ENCODE measurements around the gene B3GAT2. TPM values are rescaled to one million over a fixed set of nuclear protein-coding genes. Genes with fewer than 3 reads are reported as not detected.

B3GAT2 gene
- total and polyA plus RNA-seq, 2 experiments from 2014 or later: 0.34 TPM; not detected in 1

GRCh38 chr6:70995411-70995810 is 38.6 kb upstream of the B3GAT2 start:
- Histone ChIP-seq H3K36me3 (ENCODE audit: low read depth) (no peaks in the 10 kb centered on the region), H4K20me1 (ENCODE audit: insufficient read depth) (no peaks in the 10 kb centered on the region), H3K9me3 (ENCODE audit: low read depth) (no peaks in the 10 kb centered on the region), H3K4me3 (no peak overlapping the region), H3K9me2 (ENCODE audit: insufficient read depth) (no peaks in the 10 kb centered on the region), H3K27me3 (replicated peaks; ENCODE audit: insufficient read depth) (no peaks in the 10 kb centered on the region), H2AFZ (no peak overlapping the region), H3K4me2 (ENCODE audit: unreplicated experiment) (no peak overlapping the region), H3K27ac (no peak overlapping the region), H3F3A (ENCODE audit: insufficient read depth) (no peaks in the 10 kb centered on the region), H3K9ac (no peak overlapping the region), H3K4me1 (ENCODE audit: insufficient read depth) (no peaks in the 10 kb centered on the region), H3K79me2 (ENCODE audit: insufficient read depth) (no peaks in the 10 kb centered on the region)
- DNase-seq: no peak
- in situ Hi-C loops (cut with MboI): no loop called here
- TF ChIP-seq EZH2phosphoT487 (IDR thresholded peaks at IDR 0.05; ENCODE audit: insufficient read depth, low read depth): no peak
- no peak for TF ChIP-seq EZH2 (IDR thresholded peaks at IDR 0.05; ENCODE audit: insufficient read depth, poor library complexity, severe bottlenecking)

DNA sequence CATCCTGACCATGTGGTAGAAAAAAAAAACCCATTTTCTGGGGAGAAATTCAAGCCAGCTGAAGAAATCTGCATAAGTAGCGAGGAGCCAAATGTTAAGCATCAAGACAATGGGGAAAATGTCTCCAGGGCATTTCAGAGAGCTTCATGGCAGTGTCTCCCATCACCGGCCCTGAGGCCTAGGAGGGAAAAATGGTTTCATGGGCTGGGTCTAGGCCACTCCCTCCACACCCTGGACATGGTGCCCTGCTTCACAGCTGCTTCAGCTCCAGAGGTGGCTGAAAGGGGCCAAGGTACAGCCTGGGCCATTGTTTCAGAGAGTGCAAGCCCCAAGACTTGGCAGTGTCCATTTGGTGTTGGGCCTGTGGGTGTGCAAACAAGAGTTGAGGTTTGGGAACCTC is 34.4 kb upstream of the B3GAT2 start:
- Histone ChIP-seq H3K4me1 (ENCODE audit: insufficient read depth) (no peaks in the 10 kb centered on the region), H3K27ac (no peak overlapping the region), H3F3A (ENCODE audit: insufficient read depth) (no peaks in the 10 kb centered on the region), H3K27me3 (replicated peaks; ENCODE audit: insufficient read depth) (no peaks in the 10 kb centered on the region), H3K4me3 (no peak overlapping the region), H3K9me3 (ENCODE audit: low read depth) (no peaks in the 10 kb centered on the region), H4K20me1 (ENCODE audit: insufficient read depth) (no peaks in the 10 kb centered on the region), H3K4me2 (ENCODE audit: unreplicated experiment) (no peak overlapping the region), H3K9me2 (ENCODE audit: insufficient read depth) (no peaks in the 10 kb centered on the region), H3K79me2 (ENCODE audit: insufficient read depth) (no peaks in the 10 kb centered on the region), H3K9ac (no peak overlapping the region), H2AFZ (no peak overlapping the region), H3K36me3 (ENCODE audit: low read depth) (no peaks in the 10 kb centered on the region)
- WGBS, 2 experiments (ENCODE audit: low coverage in 1 of 2, low lambda C conversion rate in 2 of 2, missing lambda C conversion rate in 2 of 2): 35 to 46% methylated on average over 2 of the region's 2 CpGs
- no peak for TF ChIP-seq EZH2phosphoT487 (IDR thresholded peaks at IDR 0.05; ENCODE audit: insufficient read depth, low read depth)
- TF ChIP-seq EZH2 (IDR thresholded peaks at IDR 0.05; ENCODE audit: insufficient read depth, poor library complexity, severe bottlenecking): no peak
- DNase-seq: no peak
- in situ Hi-C loops (cut with MboI): no loop called here

- Histone ChIP-seq H2AFZ (no peak overlapping the region), H3K9me3 (ENCODE audit: low read depth) (no peaks in the 10 kb centered on the region), H3K4me1 (ENCODE audit: insufficient read depth) (no peaks in the 10 kb centered on the region), H3F3A (ENCODE audit: insufficient read depth) (no peaks in the 10 kb centered on the region), H3K4me3 (no peak overlapping the region), H3K27ac (no peak overlapping the region), H4K20me1 (ENCODE audit: insufficient read depth) (no peaks in the 10 kb centered on the region), H3K36me3 (ENCODE audit: low read depth) (no peaks in the 10 kb centered on the region), H3K9ac (no peak overlapping the region), H3K4me2 (ENCODE audit: unreplicated experiment) (no peak overlapping the region), H3K79me2 (ENCODE audit: insufficient read depth) (no peaks in the 10 kb centered on the region), H3K27me3 (replicated peaks; ENCODE audit: insufficient read depth) (no peaks in the 10 kb centered on the region), H3K9me2 (ENCODE audit: insufficient read depth) (no peaks in the 10 kb centered on the region)
- TF ChIP-seq EZH2phosphoT487 (IDR thresholded peaks at IDR 0.05; ENCODE audit: insufficient read depth, low read depth) (no peak), EZH2 (IDR thresholded peaks at IDR 0.05; ENCODE audit: insufficient read depth, poor library complexity, severe bottlenecking) (no peak)
- in situ Hi-C loops (cut with MboI): no loop called here
- no peak for DNase-seq
- WGBS, 2 experiments (ENCODE audit: low coverage in 1 of 2, low lambda C conversion rate in 2 of 2, missing lambda C conversion rate in 2 of 2): 46 to 54% methylated on average over 4 of the region's 4 CpGs
Observed at GRCh38 chr6:70985156-70985555, 28.3 kb upstream of the B3GAT2 start.

DNA sequence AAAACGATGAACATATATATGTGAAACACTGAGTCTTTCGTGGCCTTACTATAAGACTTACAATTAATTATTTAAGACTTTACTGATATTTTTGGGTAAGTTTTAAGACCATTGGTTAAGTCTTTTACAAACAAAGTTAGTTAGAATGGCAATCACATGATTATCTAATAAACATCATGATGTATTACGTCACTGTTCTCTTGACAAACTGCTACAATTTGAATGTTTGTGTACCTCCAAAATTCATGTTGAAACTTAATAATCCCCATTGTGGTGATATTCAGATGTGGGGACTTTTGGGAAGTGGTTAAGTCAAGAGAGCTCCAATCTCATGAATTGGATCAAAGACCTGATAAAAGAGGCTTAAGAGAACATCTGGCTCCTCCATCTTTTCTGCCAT is 25.9 kb upstream of the B3GAT2 start:
- Histone ChIP-seq H3K27me3 (replicated peaks; ENCODE audit: insufficient read depth) (no peaks in the 10 kb centered on the region), H3K9me2 (ENCODE audit: insufficient read depth) (no peaks in the 10 kb centered on the region), H4K20me1 (ENCODE audit: insufficient read depth) (no peaks in the 10 kb centered on the region), H3K79me2 (ENCODE audit: insufficient read depth) (no peaks in the 10 kb centered on the region), H3K4me1 (ENCODE audit: insufficient read depth) (no peaks in the 10 kb centered on the region), H3F3A (ENCODE audit: insufficient read depth) (no peaks in the 10 kb centered on the region), H3K4me2 (ENCODE audit: unreplicated experiment) (no peak overlapping the region), H3K36me3 (ENCODE audit: low read depth) (no peaks in the 10 kb centered on the region), H2AFZ (no peak overlapping the region), H3K9me3 (ENCODE audit: low read depth) (no peaks in the 10 kb centered on the region), H3K9ac (no peak overlapping the region), H3K4me3 (no peak overlapping the region), H3K27ac (no peak overlapping the region)
- in situ Hi-C loops (cut with MboI): no loop called here
- TF ChIP-seq EZH2 (IDR thresholded peaks at IDR 0.05; ENCODE audit: insufficient read depth, poor library complexity, severe bottlenecking) (no peak), EZH2phosphoT487 (IDR thresholded peaks at IDR 0.05; ENCODE audit: insufficient read depth, low read depth) (no peak)
- 60 to 63% methylated on average over 3 of the region's 3 CpGs for WGBS, 2 experiments (ENCODE audit: low coverage in 1 of 2, low lambda C conversion rate in 2 of 2, missing lambda C conversion rate in 2 of 2)
- DNase-seq: no peak

DNA sequence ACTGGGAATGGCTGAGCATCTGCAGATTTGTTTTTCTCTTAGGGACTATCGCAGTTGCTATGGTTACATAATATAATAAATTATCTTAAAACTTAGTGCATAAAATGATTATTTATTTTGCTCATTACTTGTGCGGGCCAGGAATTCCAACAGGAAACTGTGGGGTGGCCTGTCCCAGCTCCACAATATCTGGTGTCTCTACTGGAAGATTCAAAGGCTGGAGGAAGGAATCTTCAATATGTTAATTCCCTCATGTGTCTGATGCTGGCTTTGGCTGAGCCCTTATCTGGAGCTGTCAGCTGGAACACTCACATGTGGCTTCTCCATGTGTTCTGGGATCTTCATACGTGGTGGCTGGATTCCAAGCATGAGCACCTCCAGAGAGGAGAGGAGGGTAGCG is 23.9 kb upstream of the B3GAT2 start:
- no peak for TF ChIP-seq EZH2 (IDR thresholded peaks at IDR 0.05; ENCODE audit: insufficient read depth, poor library complexity, severe bottlenecking)
- TF ChIP-seq EZH2phosphoT487 (IDR thresholded peaks at IDR 0.05; ENCODE audit: insufficient read depth, low read depth): no peak
- H3K4me2 ChIP-seq (ENCODE audit: unreplicated experiment): no peak overlapping the region
- no peaks in the 10 kb centered on the region for H3K9me2 ChIP-seq (ENCODE audit: insufficient read depth)
- no peak overlapping the region for H2AFZ ChIP-seq
- no peak overlapping the region for H3K9ac ChIP-seq
- H3K4me1 ChIP-seq (ENCODE audit: insufficient read depth): no peaks in the 10 kb centered on the region
- no peak overlapping the region for H3K4me3 ChIP-seq
- H3K36me3 ChIP-seq (ENCODE audit: low read depth): no peaks in the 10 kb centered on the region
- H3K79me2 ChIP-seq (ENCODE audit: insufficient read depth): no peaks in the 10 kb centered on the region
- DNase-seq: no peak
- in situ Hi-C loops (cut with MboI): no loop called here
- 7 to 9% methylated on average over 3 to 4 of the region's 4 CpGs for WGBS, 2 experiments (ENCODE audit: low coverage in 1 of 2, low lambda C conversion rate in 2 of 2, missing lambda C conversion rate in 2 of 2)
- no peaks in the 10 kb centered on the region for H3K27me3 ChIP-seq (replicated peaks; ENCODE audit: insufficient read depth)
- no peak overlapping the region for H3K27ac ChIP-seq
- no peaks in the 10 kb centered on the region for H4K20me1 ChIP-seq (ENCODE audit: insufficient read depth)
- no peaks in the 10 kb centered on the region for H3F3A ChIP-seq (ENCODE audit: insufficient read depth)
- no peaks in the 10 kb centered on the region for H3K9me3 ChIP-seq (ENCODE audit: low read depth)

All from GM23248 (cell line).